ENCODE results near the gene C1QB. TPM values are rescaled to one million over a fixed set of nuclear protein-coding genes. Genes with fewer than 3 reads are reported as not detected.

Gene C1QB
- total and polyA plus RNA-seq, 9 of the 15 experiments (the other 6 are each of a cell fraction or from before 2014, with no cell fraction given) = 0.55 TPM; not detected in 8

DNA sequence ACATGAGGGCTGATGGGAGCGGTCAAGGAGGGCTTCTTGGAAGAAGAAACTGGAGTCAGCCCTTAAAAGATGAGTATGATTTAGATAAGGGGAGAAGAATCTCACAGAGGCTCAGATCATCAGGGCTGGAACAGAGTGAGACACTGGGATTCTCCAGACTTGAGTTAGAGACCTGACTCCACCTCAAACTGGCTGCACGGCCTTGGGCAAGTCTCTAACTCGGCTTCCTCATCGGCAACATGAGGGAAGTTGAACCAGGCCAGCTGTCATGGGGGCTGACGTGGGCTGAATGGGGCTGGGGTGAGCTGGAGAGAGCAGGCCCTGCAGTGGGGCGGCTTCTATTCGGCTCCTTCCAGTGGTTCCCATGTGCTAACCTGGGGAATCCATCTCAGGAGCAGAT lies 7.1 kb upstream of the C1QB start:
- Histone ChIP-seq H3K36me3 (ENCODE audit: control insufficient read depth, insufficient read depth, low read length) (no peaks in the 10 kb centered on the region), H3K4me2 (ENCODE audit: insufficient read depth, low read length) (no peak overlapping the region), H2AFZ (ENCODE audit: low read depth, low read length) (no peak overlapping the region), H3K9me1 (ENCODE audit: control insufficient read depth, insufficient read depth, low read length) (no peaks in the 10 kb centered on the region), H3K4me1 (replicated peaks in 1 of 2; ENCODE audit: control insufficient read depth in 2 of 2, insufficient read depth in 2 of 2, low read length in 2 of 2) (peaks cover 0 to 5% of the 10 kb centered on the region in 2 experiments; a peak in 2 of 5 replicates), H4K20me1 (replicated peaks; ENCODE audit: control insufficient read depth, insufficient read depth, low read length) (peaks cover 27% of the 10 kb centered on the region), H3K9me3 (replicated peaks; ENCODE audit: control insufficient read depth, insufficient read depth, low read depth, low read length) (no peaks in the 10 kb centered on the region), H3K9ac (ENCODE audit: insufficient read depth in 1 of 2, low read depth in 2 of 2, low read length in 2 of 2) (no peak overlapping the region), H3K27ac (ENCODE audit: extremely low read depth, low read depth, low read length) (no peak overlapping the region), H3K4me3 (no peak overlapping the region), H3K79me2 (ENCODE audit: control insufficient read depth, insufficient read depth, low read length) (no peaks in the 10 kb centered on the region), H3K27me3 (ENCODE audit: control insufficient read depth in 2 of 2, insufficient read depth in 2 of 2, low read length in 2 of 2) (peaks cover 9 to 49% of the 10 kb centered on the region in 2 experiments; a peak in 4 of 5 replicates)
- no TSS peak for BruUV-seq (replicated peaks)
- DNase-seq (ENCODE audit: extremely low read depth in 1 of 4, low spot score in 3 of 4) = no peak
- ATAC-seq = no peak
- intact Hi-C loops (cut with micrococcal nuclease) (no loop called here), in situ Hi-C loops (cut with MboI) (loop anchor here (5.0 kb wide), 2 partner anchors 229 to 514 kb away; no protein-coding TSS in a partner anchor)
- TF ChIP-seq ZFP36 (IDR thresholded peaks at IDR 0.05; ENCODE audit: low read depth, low read length, partially characterized antibody) (peak; percentile 69), PHF21A (IDR thresholded peaks at IDR 0.05; ENCODE audit: borderline replicate concordance, low read depth) (no peak)
- FAIRE-seq = no peak
- 2% methylated on average over 7 of the region's 7 CpGs for WGBS (ENCODE audit: insufficient coverage, low coverage, missing lambda C conversion rate)
- ChIA-PET POLR2A (interaction anchor here (1.3 kb wide), 1 partner anchor 12 kb away, joined by 3 read pairs; no protein-coding TSS in a partner anchor), CTCF (ENCODE audit: low intra/inter-chr PET ratio) (no interaction called here)

DNA sequence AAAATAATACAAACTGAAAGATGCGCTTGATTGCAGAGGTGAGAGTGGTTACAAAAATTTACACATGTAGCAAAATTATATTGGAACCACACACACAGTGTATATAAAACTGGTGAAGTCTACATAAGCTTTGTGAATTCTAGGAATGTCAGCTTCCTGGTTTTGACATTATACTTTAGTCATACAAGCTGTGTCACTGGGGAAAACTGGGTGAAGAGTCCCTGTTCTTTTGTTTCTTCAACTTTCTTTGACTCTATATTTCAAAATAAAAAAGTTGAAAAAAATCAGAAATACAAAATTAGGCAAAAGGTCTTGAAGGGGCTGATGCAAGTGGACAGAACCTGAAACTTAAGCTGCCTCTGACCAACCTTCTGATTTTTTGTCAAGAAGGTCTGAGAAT lies 6.7 kb upstream of the C1QB start:
- FAIRE-seq (no peak), ATAC-seq (no peak), DNase-seq (ENCODE audit: extremely low read depth in 1 of 4, low spot score in 3 of 4) (no peak)
- intact Hi-C loops (cut with micrococcal nuclease) = no loop called here
- TF ChIP-seq ZNF12 (CRISPR knock-in tag; IDR thresholded peaks at IDR 0.05) (no peak), RBM22 (IDR thresholded peaks at IDR 0.05; ENCODE audit: low read depth, low read length, poor library complexity, severe bottlenecking) (no peak), AFF1 (IDR thresholded peaks at IDR 0.05; ENCODE audit: low read depth in 1 of 2, partially characterized antibody in 2 of 2) (no peak), ZNF707 (CRISPR knock-in tag; conservative IDR thresholded peaks at IDR 0.05) (no peak), RAD21 (CRISPR knock-in tag; conservative IDR thresholded peaks at IDR 0.05 in 1 of 2, IDR thresholded peaks at IDR 0.05 in 1 of 2) (no peak), ID3 (CRISPR knock-in tag; IDR thresholded peaks at IDR 0.05) (no peak), ID3 (tag; IDR thresholded peaks at IDR 0.05) (no peak), BCL6 (CRISPR knock-in tag; IDR thresholded peaks at IDR 0.05) (no peak)
- no peaks in the 10 kb centered on the region for H3K9me1 ChIP-seq (ENCODE audit: control insufficient read depth, insufficient read depth, low read length)
- H3K9ac ChIP-seq (ENCODE audit: insufficient read depth in 1 of 2, low read depth in 2 of 2, low read length in 2 of 2) = no peak overlapping the region
- no peaks in the 10 kb centered on the region for H3K36me3 ChIP-seq (ENCODE audit: control insufficient read depth, insufficient read depth, low read length)
- BruUV-seq (replicated peaks) = no TSS peak
- H4K20me1 ChIP-seq (replicated peaks; ENCODE audit: control insufficient read depth, insufficient read depth, low read length) = peaks cover 23% of the 10 kb centered on the region
- in situ Hi-C loops (cut with MboI) = loop anchor here (5.0 kb wide), 2 partner anchors 229 to 514 kb away; no protein-coding TSS in a partner anchor
- 26% methylated on average over 1 of the region's 1 CpG for WGBS (ENCODE audit: insufficient coverage, low coverage, missing lambda C conversion rate)
- no peak overlapping the region for H3K4me3 ChIP-seq
- peaks cover 12 to 49% of the 10 kb centered on the region in 2 experiments for H3K27me3 ChIP-seq (ENCODE audit: control insufficient read depth in 2 of 2, insufficient read depth in 2 of 2, low read length in 2 of 2)
- POLR2A ChIA-PET = interaction anchor here (1.3 kb wide), 1 partner anchor 12 kb away, joined by 3 read pairs; no protein-coding TSS in a partner anchor
- CTCF ChIA-PET (ENCODE audit: low intra/inter-chr PET ratio) = no interaction called here
- H3K9me3 ChIP-seq (replicated peaks; ENCODE audit: control insufficient read depth, insufficient read depth, low read depth, low read length) = no peaks in the 10 kb centered on the region
- no peak overlapping the region for H3K4me2 ChIP-seq (ENCODE audit: insufficient read depth, low read length)
- H3K79me2 ChIP-seq (ENCODE audit: control insufficient read depth, insufficient read depth, low read length) = no peaks in the 10 kb centered on the region
- no peak overlapping the region for H2AFZ ChIP-seq (ENCODE audit: low read depth, low read length)
- H3K4me1 ChIP-seq (replicated peaks in 1 of 2; ENCODE audit: control insufficient read depth in 2 of 2, insufficient read depth in 2 of 2, low read length in 2 of 2) = peaks cover 0 to 5% of the 10 kb centered on the region in 2 experiments; a peak in 2 of 5 replicates
- H3K27ac ChIP-seq (ENCODE audit: extremely low read depth, low read depth, low read length) = no peak overlapping the region

Measured in K562 (cell line).